A549 (cell line): ENCODE results near the gene TMEM272. TPM values are rescaled to one million over a fixed set of nuclear protein-coding genes. Genes with fewer than 3 reads are reported as not detected.

Experiments used
- ATAC-seq, 2 experiments: fragments of 200-7000 bp in 1 of 2; fragments of >200 bp in 1 of 2; cut with Nextera tagmentation in 1 of 2; cut with Tn5 transposase in 1 of 2; 3 replicates each; pipeline versions ENCODE4 v1.8.0 to v1.9.1; 2018 to 2020; ENCODE audit warnings: mild to moderate bottlenecking in 1 of 2, moderate library complexity in 1 of 2
- CTCF ChIA-PET: fragments of 300-600 bp; sonication (Branson Sonifier 250); formaldehyde crosslinking; extraction: SDS; loops from one replicate; lab custom pipeline; 2021; ENCODE audit warnings: antibody characterized with exemption, inconsistent platforms; lab: Yijun Ruan, JAX
- POLR2A ChIA-PET: fragments of 350-600 bp; formaldehyde crosslinking; extraction: SDS; loops from one replicate; lab custom pipeline; 2021; ENCODE audit warnings: antibody characterized with exemption, inconsistent platforms; lab: Yijun Ruan, JAX
- DNase-seq, 2 experiments: peaks; one replicate each; pipeline versions ENCODE4 v3.0.0 to v3.0.0-alpha.2; 2011 to 2016; ENCODE audit warnings: low read depth in 1 of 2, low spot score in 1 of 2
- FAIRE-seq: peaks from 2 replicates; lab custom pipeline; 2011; peaks lifted over from hg19 to GRCh38; lab: Jason Lieb, UNC
- H3K27ac ChIP-seq, 2 experiments: fragments of >200 bp; sonication (Bioruptor Twin); formaldehyde crosslinking; 3 replicates each; pipeline ENCODE4 v1.5.1; 2016 to 2017
- H3K4me1 ChIP-seq: fragments of >200 bp; sonication (Bioruptor Twin); formaldehyde crosslinking; 3 replicates; pipeline ENCODE4 v1.6.1; 2016
- H3K4me2 ChIP-seq: fragments of >200 bp; sonication (Bioruptor Twin); formaldehyde crosslinking; 3 replicates; pipeline ENCODE4 v1.6.1; 2016
- H3K4me3 ChIP-seq: fragments of >200 bp; sonication (Bioruptor Twin); formaldehyde crosslinking; 3 replicates; pipeline ENCODE4 v1.5.1; 2016
- H3K9me3 ChIP-seq: fragments of >200 bp; sonication (Bioruptor Twin); formaldehyde crosslinking; 3 replicates; pipeline ENCODE4 v1.6.1; 2016
- CHD4 ChIP-seq: fragments of 200-600 bp; sonication (generic); IDR thresholded peaks from 2 replicates; pipeline ENCODE4 v1.6.1; 2016; ENCODE audit warnings: antibody characterized with exemption, mild to moderate bottlenecking, borderline replicate concordance
- EP300 ChIP-seq, 2 experiments: fragments of >200 bp; sonication (Bioruptor Twin); formaldehyde crosslinking; IDR thresholded peaks; 2 replicates in 1 of 2; 3 replicates in 1 of 2; pipeline ENCODE4 v1.6.1; 2016 to 2017
- FOSL2 ChIP-seq, 2 experiments: fragments of 450-650 bp in 1 of 2; fragments of >200 bp in 1 of 2; sonication (Bioruptor Twin) in 1 of 2; formaldehyde crosslinking; IDR thresholded peaks; 2 replicates each; pipeline versions ENCODE4 v1.5.0 to v1.6.1; 2016 to 2020; ENCODE audit warnings: mild to moderate bottlenecking in 1 of 2, moderate library complexity in 1 of 2
- JUNB ChIP-seq: fragments of >200 bp; sonication (Bioruptor Twin); formaldehyde crosslinking; IDR thresholded peaks from 2 replicates; pipeline ENCODE4 v1.6.1; 2016
- PHF8 ChIP-seq: fragments of 200-600 bp; sonication (generic); IDR thresholded peaks from 2 replicates; pipeline ENCODE4 v1.6.1; 2016; ENCODE audit warnings: low read depth, mild to moderate bottlenecking, antibody characterized with exemption, moderate library complexity, borderline replicate concordance
- POLR2A ChIP-seq: IDR thresholded peaks from 2 replicates; pipeline ENCODE4 v1.6.1; 2012; ENCODE audit warnings: mild to moderate bottlenecking, low read length
- RCOR1 ChIP-seq: fragments of 150-350 bp; IDR thresholded peaks from 2 replicates; pipeline ENCODE4 v1.6.1; 2014; ENCODE audit warnings: antibody characterized with exemption, low read length, low read depth
- WGBS: methylation state at CpG from one replicate; pipeline ENCODE4 v1.1.6; 2017; ENCODE audit errors: missing lambda C conversion rate; 5-methylcytosine and 5-hydroxymethylcytosine counted together
- polyA plus RNA-seq, 4 experiments: library from polyadenylated mRNA; depleted of rRNA in 3 of 4; stranded (reverse); fragments of >200 nt; fragmentation: RNase III in 1 of 4; extraction: RNeasy Plus Mini Kit Qiagen cat#74134 plus additional on column Dnase treatment in 1 of 4; gene quantifications; 2 replicates in 3 of 4; 3 replicates in 1 of 4; pipeline ENCODE4 v1.2.3, GENCODE V29; 2011 to 2017
- TF ChIP-seq, protein P1 (sequence below): fragments of 150-350 bp; IDR thresholded peaks from 2 replicates; pipeline ENCODE4 v1.6.1; 2014; ENCODE audit warnings: low read depth, mild to moderate bottlenecking, low read length

TMEM272 gene
- polyA plus RNA-seq, 2 of the 4 experiments (the other 2 are of a cell fraction): not detected

- no peak for TF ChIP-seq EP300 (IDR thresholded peaks at IDR 0.05)
Measured at GRCh38 chr13:51765142-51765515, 79.8 kb downstream of the TMEM272 start (continued).

DNA sequence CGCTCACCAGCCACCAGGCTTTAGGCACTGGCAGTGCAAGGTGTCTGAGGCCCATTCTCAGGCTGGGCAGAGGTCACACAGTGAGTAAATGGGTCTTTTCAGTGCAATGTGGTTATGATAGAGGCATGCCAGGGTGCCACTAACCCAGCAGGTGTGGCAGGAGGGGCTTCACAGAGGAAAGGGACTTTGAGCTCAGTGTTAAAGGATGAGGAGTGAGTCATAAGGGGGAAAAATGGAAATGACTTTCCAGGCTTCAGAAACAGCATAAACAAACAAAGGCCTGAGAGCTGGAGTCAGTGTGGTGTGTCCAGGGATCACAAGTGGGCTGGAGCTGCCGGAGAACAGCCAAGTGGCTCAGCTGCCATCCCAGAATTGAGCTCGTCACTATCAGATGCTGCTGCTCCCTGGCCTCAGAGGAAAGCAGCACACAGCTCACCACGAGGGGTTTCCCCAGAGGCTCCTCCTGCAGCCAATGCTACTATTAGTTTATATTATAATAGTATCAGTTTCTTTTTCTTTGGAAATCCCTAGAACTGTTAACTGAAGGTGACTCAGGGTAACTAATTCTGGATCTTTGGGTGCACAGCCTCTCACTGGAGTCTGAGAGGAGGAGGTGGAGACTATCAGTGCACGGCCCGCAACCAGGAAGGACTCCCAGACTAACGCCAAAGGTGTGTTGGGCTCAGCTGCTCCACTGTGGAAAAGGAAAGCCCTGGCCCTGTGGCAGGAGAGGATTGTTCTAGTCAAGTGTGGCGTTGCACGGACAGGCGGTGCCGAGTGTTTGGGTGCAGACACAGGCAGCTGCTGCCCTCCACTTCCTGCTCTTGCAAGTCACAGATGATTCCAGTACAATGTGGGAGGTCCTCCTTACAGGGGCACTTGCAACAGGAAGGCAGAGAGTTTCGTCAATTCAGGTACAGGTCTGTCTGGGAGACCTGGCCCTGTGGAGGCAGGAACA lies 80.5 kb downstream of the TMEM272 start:
- POLR2A ChIA-PET: interaction anchor here (2.0 kb wide), 1 partner anchor 311 kb away, joined by 11 read pairs; the partner anchor contains the start of gene INTS6

DNA sequence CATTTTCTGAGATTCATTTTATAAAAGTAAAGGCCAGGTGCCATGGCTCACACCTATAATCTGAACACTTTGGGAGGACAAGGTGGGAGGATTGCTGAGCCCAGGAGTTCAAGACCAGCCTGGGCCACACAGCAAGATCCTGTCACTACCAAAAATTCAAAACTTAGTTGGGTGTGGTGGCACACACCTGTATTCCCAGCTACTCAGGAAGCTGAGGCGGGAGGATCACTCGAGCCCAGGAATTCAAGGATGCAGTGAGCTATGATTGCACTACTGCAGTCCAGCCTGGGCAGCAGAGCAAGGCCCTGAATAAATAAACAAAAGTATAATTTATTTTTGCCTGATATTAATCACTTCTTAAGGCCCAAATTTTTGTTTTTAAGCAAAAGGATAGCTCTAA lies 81.5 kb downstream of the TMEM272 start:
- Histone ChIP-seq H3K9me3 (no peaks in the 10 kb centered on the region), H3K4me1 (peaks cover 16% of the 10 kb centered on the region), H3K4me2 (no peak overlapping the region), H3K27ac (no peak overlapping the region; a peak in 1 of 6 replicates), H3K4me3 (no peak overlapping the region)
- ChIA-PET CTCF (interaction anchor here (0.9 to 1.6 kb wide), 2 partner anchors 18 to 331 kb away, joined by 3 read pairs; no protein-coding TSS in a partner anchor), POLR2A (interaction anchor here (2.0 kb wide), 1 partner anchor 311 kb away, joined by 11 read pairs; the partner anchor contains the start of gene INTS6)
- FAIRE-seq (no peak), ATAC-seq (no peak), DNase-seq (no peak)
- WGBS: 91% methylated on average over 2 of the region's 2 CpGs
- TF ChIP-seq POLR2A (no peak), RCOR1 (no peak), PHF8 (no peak)
- TF ChIP-seq, protein P1, sequence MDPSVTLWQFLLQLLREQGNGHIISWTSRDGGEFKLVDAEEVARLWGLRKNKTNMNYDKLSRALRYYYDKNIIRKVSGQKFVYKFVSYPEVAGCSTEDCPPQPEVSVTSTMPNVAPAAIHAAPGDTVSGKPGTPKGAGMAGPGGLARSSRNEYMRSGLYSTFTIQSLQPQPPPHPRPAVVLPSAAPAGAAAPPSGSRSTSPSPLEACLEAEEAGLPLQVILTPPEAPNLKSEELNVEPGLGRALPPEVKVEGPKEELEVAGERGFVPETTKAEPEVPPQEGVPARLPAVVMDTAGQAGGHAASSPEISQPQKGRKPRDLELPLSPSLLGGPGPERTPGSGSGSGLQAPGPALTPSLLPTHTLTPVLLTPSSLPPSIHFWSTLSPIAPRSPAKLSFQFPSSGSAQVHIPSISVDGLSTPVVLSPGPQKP: no peak

More for the DNA sequence above, 80.5 kb downstream of the TMEM272 start:
- TF ChIP-seq FOSL2 (IDR thresholded peaks at IDR 0.05) (no peak), FOSL2 (CRISPR knock-in tag; IDR thresholded peaks at IDR 0.05) (peak; percentile 31; the same call in 1 of the 2 replicates), CHD4 (no peak), JUNB (no peak)
- FAIRE-seq (no peak), DNase-seq (peak; percentile 4 to 42), ATAC-seq (peak; percentile 74 to 81)
- Histone ChIP-seq H3K4me3 (no peak overlapping the region), H3K27ac (peak overlapping the region; percentile 40 to 57; a peak in 4 of 6 replicates), H3K4me2 (peak overlapping the region; percentile 44), H3K4me1 (peaks cover 16% of the 10 kb centered on the region), H3K9me3 (no peaks in the 10 kb centered on the region)
- 59% methylated on average over 12 of the region's 12 CpGs for WGBS
- CTCF ChIA-PET: interaction anchor here (0.9 to 1.6 kb wide), 3 partner anchors 17 to 332 kb away, joined by 3 to 4 read pairs (median 3); no protein-coding TSS in a partner anchor

Other genes with a start within 250 kb of the TMEM272 start
- gene DHRS12, start 41.0 kb downstream of the TMEM272 start, polyA plus RNA-seq (2011; rRNA removed): 7.5 and 7.6 TPM in 2 replicates
- gene DHRS12, start 41.0 kb downstream of the TMEM272 start, polyA plus RNA-seq (2017; fragmentation: RNase III; extraction: RNeasy Plus Mini Kit Qiagen cat#74134 plus additional on column Dnase treatment): 4.1 to 4.3 TPM (median 4.2 TPM) in 3 replicates
- not detected in 2 replicates for gene CCDC70, start 16.8 kb upstream of the TMEM272 start, polyA plus RNA-seq (2011; rRNA removed)
- gene CCDC70, start 16.8 kb upstream of the TMEM272 start, polyA plus RNA-seq (2017; fragmentation: RNase III; extraction: RNeasy Plus Mini Kit Qiagen cat#74134 plus additional on column Dnase treatment): not detected in 3 replicates
- gene ATP7B, start 166.3 kb upstream of the TMEM272 start, polyA plus RNA-seq (2011; rRNA removed): 3.9 and 5.6 TPM in 2 replicates
- gene ATP7B, start 166.3 kb upstream of the TMEM272 start, polyA plus RNA-seq (2017; fragmentation: RNase III; extraction: RNeasy Plus Mini Kit Qiagen cat#74134 plus additional on column Dnase treatment): 2.6 to 2.9 TPM (median 2.8 TPM) in 3 replicates
- gene ALG11, start 167.2 kb upstream of the TMEM272 start, polyA plus RNA-seq (2011; rRNA removed): 13.0 and 17.2 TPM in 2 replicates
- gene ALG11, start 167.2 kb upstream of the TMEM272 start, polyA plus RNA-seq (2017; fragmentation: RNase III; extraction: RNeasy Plus Mini Kit Qiagen cat#74134 plus additional on column Dnase treatment): 16.0 to 17.4 TPM (median 16.3 TPM) in 3 replicates
- 11.6 and 15.1 TPM in 2 replicates for gene UTP14C, start 179.5 kb upstream of the TMEM272 start, polyA plus RNA-seq (2011; rRNA removed)
- 8.1 to 8.7 TPM (median 8.6 TPM) in 3 replicates for gene UTP14C, start 179.5 kb upstream of the TMEM272 start, polyA plus RNA-seq (2017; fragmentation: RNase III; extraction: RNeasy Plus Mini Kit Qiagen cat#74134 plus additional on column Dnase treatment)